ENCODE results near the gene TBC1D22A.

Gene TBC1D22A

DNA sequence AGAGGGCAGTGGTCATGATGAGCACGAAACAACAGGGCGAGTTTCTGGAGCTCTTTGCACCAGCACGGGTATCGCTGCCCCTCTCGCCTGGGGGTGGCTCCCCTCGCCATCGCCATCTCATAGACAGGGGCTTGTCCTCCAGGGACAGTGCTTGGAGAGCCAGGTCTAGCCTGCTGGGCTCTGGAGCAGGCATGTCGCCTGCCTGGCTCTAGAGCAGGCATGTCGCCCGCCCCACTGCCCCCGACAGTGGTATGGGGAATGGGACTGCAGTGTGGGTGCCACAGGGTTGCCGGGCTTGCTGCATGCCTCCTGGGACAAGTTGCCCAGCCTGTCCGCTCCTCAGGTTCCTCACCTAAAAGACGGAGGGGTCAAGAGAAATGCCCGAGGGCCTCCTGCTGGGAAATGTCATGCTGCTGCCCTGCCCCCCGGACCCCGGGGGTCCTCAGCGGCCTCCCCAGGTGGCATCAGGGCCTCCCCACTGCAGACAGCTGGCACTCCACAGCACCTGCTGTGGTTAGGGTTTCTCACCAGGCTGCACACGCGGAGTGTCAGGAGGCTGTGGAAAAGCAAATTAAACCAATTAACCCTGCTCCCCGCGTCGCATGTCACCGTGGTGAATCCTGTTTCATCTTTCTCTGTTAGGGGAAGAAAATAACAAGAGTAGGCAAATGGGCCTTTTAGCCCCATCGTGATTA lies 403.0 kb downstream of the TBC1D22A start:
- TF ChIP-seq, protein P1, sequence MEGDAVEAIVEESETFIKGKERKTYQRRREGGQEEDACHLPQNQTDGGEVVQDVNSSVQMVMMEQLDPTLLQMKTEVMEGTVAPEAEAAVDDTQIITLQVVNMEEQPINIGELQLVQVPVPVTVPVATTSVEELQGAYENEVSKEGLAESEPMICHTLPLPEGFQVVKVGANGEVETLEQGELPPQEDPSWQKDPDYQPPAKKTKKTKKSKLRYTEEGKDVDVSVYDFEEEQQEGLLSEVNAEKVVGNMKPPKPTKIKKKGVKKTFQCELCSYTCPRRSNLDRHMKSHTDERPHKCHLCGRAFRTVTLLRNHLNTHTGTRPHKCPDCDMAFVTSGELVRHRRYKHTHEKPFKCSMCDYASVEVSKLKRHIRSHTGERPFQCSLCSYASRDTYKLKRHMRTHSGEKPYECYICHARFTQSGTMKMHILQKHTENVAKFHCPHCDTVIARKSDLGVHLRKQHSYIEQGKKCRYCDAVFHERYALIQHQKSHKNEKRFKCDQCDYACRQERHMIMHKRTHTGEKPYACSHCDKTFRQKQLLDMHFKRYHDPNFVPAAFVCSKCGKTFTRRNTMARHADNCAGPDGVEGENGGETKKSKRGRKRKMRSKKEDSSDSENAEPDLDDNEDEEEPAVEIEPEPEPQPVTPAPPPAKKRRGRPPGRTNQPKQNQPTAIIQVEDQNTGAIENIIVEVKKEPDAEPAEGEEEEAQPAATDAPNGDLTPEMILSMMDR (IDR thresholded peaks at IDR 0.05): no peak

DNA sequence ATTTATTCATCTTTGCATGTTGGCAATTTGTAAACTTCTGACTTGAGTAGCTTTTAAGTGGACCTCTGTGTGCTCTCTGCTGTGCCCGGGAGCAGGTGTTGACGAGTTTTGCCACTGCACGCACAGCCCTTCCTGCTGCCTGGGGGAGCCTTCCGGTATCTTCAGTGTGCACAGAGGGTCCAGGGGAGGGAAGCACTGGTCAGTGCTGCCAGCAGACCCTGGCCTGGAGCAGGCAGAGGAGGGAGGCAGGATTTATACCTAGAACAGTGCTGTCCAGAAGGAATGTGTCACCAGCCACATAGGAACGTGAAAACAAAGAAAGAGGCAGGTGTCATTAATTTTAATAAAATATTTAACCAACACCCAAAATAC lies 403.6 kb downstream of the TBC1D22A start:
- TF ChIP-seq, protein P1 (IDR thresholded peaks at IDR 0.05): no peak

DNA sequence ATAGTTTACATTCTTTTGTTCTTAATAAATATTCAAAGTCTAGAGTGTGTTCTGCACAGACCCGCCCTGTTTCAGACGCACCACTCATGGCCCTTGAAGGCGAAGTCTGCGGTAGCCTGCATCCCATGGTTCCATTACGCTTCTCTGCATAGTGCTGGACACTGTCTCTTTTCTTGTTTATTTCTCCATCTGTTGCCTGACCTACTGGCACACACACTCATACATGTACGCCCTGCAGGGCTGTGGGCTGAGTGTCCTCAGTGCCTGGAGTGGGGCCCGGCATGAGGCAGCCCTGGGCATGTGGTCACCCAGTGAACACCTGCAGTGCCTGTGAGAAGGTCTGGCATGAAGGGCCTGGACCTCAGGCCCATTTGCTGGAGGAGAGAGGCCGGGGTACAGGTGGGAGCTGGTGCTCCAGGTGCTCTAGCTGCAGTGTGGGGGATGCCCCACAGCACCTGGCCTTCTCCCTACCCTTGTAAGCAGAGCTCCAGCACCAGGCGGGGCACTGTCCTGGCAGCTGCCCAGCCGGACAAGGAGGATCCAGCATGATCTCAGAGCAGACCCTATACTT lies 404.1 kb downstream of the TBC1D22A start:
- TF ChIP-seq, protein P1 (IDR thresholded peaks at IDR 0.05): no peak

DNA sequence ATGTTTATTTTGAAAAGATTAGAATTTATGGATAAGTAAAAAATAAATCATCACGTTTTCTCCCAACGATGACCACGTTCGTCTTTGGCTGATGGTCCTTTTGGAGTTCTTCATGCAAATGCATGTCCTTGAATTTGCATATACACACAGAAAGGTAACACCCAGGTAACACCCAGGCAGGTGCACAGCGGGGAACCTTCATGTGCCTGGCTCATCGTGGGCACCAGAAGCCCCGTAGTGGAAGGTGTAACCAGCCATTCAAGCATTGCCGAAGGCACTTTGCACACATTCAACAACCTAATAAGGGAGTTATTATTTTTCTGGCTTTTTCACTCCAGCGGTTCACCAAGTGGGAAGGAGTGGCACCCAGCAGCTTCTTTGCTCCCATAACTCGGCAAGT lies 404.6 kb downstream of the TBC1D22A start:
- TF ChIP-seq, protein P1 (IDR thresholded peaks at IDR 0.05): no peak

DNA sequence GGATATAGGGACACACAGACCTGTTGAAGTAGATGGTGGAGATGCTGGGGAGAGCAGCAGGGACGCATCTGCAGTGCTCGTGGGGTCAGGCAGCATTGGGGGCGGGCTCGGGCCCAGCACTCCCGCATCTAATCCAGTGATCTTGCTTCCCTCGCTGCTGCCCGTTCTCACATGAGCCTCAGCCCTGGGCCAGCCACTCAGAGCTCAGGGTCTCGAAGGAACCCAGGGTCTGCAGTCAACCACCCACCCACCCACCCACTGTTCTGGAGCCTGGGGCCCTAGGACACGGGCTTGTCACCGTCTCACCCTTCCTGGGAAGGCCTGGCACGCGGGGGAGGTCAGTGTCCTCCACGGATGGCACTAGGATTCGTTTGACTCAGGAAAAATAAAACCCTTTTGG lies 406.0 kb downstream of the TBC1D22A start:
- TF ChIP-seq, protein P1 (IDR thresholded peaks at IDR 0.05): no peak

DNA sequence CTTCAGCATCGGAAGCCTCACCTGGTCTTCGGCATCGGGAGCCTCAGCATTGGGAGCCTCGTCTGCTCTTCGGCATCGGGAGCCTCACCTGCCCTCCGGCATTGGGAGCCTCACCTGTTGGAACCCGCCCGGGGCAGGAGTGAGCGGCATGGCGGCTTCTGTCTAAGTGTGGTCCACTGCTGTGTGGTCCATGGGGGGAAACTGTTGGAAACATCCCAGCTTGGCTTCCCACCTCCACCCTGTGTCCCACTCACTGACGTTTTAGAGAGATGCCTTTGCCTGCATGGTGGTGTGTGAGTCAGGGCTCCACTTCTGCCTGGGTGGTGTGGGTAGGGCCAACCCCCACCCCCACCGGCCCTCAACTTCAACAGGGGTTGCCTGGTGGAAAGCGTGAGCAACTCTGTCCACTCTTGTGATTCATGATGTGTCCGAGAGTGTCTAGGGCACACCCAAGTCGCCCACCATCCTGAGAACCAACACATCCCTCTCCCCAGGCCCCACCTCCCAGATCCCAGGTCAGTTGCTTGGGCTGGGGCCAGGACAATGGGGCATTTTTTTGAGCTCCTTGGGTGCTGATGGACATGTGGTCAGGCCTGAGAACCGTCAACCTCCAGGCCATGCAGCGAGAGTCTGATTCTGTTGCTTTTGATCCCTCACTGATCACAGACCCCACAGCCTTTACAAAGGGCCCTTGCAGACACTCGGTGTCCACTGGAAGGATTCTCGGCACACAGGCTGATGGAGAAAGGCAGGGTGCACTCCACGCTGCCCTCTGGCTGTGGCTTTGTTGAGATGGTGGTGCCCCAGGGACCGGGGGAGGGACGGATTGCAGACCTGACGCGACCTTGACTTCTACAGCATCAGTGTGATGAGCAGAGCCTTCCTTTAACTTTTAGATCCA lies 406.7 kb downstream of the TBC1D22A start:
- TF ChIP-seq, protein P1 (IDR thresholded peaks at IDR 0.05): 0 out of 2 replicates have a peak, but pooled peaks have one; percentile 21

DNA sequence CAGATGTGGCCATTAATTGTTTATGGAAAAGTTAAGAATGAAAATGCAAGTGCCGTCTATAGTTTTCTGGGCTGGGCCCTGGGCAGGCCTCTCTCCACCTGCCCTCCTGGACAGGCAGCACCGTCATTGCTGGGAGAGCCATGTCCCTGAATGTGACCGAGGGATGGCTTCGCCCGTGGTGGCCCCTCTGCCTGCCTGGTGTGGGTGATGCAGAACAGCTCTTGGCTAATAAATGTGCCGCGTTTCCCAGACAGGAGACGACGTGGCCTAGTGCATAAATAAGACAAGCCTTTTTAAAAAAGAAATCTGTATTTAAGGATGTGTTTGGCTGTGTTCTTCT lies 407.3 kb downstream of the TBC1D22A start:
- TF ChIP-seq, protein P1 (IDR thresholded peaks at IDR 0.05): no peak
